HG02623 (cell line): ENCODE measurements around the gene ODR4.
"Not testable (repeated sequence)": the region's sequence is repeated elsewhere in the genome, so short reads cannot be mapped to it uniquely, and the experiment has no call there.

Experiments used
- ATAC-seq: cut with Tn5 transposase; IDR thresholded peaks from one replicate; pipeline ENCODE4 v1.9.1; 2021; ENCODE audit warnings: moderate library complexity; ENCODE audit not compliant: unreplicated experiment

Gene ODR4

DNA sequence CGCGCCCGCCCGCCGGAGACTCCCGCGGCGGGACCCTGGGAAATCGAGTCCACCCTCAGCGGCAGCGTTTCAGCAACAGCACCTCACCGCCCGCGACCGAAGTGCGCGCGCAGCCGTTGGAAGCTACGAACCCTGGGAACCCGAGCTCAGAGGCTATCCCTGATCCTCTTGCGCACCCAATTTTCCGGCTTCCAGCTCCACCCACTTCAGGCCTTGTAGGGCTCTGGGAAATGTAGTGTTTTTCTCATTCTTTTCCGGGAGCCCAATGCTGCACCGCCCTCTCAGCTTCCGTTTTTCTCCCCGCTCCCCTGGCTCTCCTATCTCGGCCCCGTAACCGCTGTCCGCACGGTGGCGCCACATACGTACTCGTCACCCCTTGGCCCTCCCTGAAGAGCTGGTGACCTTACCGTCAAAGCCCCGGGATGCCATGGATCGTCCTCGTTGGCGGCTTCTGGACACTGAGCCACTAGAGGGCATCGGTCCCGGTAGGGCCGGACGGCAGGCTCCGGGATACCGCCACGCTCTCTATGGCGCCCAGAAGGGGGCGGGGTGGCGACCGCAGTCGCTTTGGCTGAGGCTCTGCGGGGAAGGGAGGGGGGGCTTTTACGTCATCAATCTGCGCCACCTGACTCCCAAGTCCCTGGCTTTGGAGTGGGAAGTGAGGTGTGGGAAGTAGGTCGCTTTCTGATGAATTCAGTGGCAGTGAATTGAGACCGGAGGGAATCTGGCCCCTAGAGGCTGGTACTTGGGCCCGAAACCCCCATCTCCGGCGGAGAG is at the start of gene ODR4, which contains the start of gene TPR:
Gene ODR4, plus strand, starts transcription at position 687 of the 777 bp plus-strand sequence. CDS start 3,948 bp downstream, outside the sequence.
Gene TPR, minus strand, starts transcription at position 102 of the 777 bp plus-strand sequence. CDS start 225 bp downstream, outside the sequence.
- ATAC-seq = peak; percentile 87

DNA sequence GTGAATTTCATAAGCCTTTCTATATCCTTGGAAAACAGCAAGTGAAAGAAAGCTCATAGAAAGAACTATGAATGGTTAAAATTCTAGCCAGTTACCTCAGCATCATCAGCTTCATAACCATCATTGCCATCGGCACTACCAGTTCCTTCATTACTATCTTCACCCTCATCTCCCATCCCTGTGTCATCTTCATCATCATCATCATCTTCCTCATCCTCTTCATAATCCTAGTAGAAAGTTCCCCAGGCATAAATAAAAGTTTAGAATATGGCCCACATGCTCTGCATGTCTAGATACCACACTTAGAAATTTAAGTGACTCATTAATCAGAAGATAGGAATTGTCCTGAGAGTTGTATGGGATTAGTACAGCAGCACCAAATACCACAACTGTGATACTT is 49.6 kb upstream of the ODR4 start:
- no peak for ATAC-seq

DNA sequence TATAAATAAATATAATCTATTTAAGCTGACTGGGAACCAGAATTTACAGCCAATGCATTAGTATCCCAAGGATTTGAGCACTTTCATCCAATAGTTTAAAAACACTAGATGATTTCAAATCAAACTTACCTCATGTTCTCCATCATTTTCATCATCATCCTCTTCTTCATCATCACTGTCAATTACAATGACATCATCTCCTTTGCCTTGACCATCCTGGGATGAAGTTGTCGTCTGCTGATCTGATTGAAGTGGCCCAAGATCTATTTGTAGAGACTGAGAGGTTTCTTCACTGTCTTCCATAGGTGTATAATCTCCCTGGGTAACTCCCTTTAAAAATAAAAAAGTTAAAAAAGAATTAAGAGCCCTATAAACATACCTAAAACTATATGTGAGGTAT is 48.3 kb upstream of the ODR4 start:
- ATAC-seq = no peak

DNA sequence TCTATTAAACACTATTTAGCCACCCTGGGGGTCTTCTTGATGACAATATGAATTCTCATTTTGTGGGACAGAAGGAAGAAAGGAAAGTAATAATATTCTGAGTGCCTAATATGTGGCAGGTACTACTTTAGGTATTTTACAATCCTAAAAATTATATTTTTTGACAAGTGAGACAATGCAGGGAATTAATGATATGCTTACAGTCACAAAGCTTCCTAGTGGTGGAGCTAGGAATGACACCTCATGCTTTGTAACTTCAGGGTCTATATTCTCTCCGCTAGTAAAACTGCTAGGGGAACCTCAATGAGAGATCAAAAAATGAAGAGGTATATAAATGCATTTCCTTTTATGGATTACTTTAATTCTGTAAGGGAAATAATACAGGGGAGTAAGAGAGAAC is 44.9 kb upstream of the ODR4 start:
- no peak for ATAC-seq

DNA sequence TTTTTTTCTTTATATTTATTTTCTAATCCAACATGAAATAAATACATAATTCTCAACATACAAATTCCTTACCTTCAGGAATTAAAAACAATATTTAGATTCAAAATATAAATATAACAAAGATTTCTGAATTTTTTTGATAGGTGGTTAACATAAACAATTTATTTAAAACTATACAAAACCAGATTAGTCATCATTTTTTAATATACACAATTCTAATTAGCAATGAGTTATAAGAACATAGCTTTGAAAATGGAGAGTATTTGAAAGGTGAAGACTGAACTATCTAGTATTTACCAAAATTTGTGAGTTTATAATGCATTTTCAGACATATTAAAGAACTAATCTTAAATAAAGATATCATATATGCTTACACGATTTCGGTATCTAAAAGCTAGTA is 38.1 kb upstream of the ODR4 start:
- no peak for ATAC-seq

DNA sequence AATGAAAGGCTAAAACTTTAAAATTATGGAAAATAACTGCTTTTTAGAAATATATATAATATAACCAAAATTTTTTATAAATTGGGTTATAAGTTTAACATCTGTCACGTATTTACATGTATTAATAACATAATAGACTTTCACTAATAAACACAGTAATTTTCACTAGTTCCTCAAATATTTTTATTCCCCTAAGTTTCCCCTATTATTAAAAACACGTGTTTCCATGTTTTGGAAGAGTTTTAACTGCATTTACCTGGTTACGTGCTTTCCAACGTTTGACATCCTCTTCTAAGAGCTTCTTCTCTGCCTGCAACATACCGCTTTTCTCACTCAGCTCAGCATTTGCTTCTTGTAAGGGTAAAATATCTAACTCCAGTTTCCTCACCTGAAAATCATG is 34.9 kb upstream of the ODR4 start:
- no peak for ATAC-seq

DNA sequence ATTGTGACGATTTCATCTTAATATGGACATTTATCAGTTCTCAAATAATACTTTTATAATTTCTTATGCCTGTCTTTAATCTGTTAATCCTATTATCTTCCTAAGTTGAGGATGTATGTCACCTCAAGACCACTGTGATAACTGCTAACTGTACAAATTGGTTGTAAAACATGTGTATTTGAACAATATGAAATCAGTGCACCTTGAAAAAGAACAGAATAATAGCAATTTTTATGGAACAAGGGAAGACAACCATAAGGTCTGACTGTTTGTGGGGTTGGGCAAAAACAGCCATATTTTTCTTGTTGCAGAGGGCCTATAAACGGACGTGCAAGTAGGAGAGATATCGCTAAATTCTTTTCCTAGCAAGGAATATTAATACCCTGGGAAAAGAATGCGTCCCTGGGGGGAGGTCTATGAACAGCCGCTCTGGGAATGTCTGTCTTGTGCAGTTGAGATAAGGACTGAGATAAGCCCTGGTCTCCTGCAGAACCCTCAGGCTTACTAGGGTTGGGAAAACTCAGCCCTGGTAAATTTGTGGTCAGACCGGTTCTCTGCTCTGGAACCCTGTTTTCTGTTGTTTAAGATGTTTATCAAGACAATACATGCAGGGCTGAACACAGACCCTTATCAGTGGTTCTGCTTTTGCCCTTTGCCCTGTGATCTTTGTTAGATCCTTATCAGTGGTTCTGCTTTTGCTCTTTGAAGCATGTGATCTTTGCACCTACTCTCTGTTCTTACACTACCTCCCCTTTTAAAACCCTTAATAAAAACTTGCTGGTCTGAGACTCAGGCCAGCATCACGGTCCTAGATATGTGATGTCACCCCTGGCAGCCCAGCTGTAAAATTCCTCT is 27.6 kb upstream of the ODR4 start:
- ATAC-seq = not testable (repeated sequence)

DNA sequence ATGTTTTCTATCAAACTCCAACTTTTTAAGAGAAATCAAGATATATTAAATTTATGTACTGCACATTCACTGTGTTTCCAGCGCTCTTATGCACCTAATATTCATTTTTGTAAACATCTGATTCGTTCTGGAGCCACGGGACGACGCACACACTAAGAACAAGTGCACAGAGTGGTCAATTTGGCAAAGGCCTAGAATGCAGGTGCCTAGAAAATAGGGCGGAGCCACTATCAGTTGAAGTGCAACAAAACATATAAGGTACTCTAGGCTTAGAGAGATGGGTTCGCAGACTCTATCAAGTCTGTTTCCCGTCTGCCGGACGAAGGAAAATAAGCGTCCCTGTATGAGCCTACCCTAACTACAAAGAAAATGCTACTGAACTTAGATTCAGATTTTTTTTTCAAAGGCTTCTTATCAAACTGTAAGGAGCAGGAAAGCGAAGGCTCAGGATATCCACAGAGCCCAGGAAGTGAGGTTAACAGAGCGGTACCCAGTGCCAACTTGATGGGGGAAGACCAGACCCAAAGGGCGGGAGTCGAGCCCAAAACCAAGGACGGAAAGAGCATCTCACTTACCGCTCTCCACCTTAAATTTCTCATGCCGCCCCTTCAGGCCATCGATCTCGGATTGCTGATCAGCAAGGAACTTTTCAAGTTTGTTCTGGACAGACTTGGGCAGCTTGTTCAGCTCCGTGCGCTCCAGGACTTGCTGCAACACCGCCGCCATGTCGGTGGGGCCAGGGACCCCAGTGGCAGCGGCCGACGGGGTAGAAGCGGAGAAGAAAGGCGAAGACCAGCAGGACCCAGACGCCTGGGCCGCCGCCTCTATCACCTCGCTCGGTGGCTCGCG is 1.1 kb upstream of the ODR4 start:
- peak; percentile 22 for ATAC-seq

DNA sequence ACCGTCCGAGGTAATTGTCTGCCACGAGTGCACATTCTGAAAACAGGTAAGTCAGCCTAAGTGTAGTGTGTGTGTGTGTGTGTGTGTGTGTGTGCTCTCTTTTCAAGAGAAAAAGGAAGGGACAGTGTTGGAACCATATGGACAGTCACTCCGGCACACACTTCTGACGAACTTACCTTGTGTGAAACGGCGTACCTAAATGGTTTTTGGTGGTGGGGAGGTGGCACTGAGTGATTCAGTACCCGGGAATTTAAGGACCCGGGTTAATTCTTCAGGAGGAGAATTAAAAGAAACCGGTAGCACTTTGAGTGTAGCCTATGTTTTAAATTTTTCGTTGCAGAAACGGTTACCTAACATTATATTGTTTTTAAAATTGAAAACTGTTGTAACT is 286 bp downstream of the ODR4 start:
- ATAC-seq = no peak

DNA sequence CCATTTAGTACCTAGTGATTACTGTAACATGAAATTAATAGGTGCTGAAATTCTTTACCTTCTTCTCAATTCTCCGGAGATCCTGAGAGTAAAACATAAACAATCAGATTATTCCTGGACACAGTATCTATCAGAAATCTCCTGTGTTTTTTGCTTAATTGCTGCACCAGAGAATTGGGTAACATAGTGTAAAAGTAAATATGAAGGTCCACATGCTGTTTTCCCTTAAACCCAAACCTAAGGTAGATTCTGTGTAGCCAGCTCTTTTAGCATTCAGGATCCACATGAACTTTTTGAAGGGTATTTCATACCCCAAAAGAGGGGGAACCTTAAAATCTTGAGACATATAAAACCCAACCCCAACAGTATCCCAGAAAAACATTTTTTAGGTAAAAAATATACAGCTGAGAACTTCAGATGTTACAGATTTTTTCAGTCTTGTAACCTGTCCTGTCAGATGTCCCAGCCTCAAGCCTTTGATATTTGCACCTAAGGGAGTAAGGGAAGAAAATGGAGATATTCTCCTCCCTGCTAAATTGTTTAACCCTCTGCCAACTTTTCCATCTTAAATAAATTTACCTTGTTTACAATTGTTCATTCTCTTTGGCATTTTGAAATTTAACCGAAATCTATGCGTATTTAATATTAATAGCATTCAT is 11.2 kb downstream of the ODR4 start:
- ATAC-seq = no peak

DNA sequence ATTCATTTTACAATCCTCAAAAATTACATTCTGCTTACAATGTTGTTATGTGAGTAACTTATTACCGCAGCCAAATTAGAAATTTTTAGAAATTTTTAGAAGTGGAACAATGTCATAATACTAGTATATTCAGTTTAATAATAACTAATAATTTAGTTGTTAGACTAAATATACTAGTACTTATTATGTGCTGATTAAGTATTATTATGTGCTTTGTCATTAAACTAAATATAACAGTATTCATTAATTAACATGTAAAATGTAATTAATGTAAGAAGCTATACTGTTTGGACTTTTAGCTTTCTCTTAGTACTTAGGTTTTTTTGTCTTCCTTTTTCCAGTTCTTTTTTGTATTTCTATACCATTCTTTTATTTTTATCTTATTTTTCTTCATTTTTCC is 15.3 kb downstream of the ODR4 start:
- ATAC-seq = no peak

DNA sequence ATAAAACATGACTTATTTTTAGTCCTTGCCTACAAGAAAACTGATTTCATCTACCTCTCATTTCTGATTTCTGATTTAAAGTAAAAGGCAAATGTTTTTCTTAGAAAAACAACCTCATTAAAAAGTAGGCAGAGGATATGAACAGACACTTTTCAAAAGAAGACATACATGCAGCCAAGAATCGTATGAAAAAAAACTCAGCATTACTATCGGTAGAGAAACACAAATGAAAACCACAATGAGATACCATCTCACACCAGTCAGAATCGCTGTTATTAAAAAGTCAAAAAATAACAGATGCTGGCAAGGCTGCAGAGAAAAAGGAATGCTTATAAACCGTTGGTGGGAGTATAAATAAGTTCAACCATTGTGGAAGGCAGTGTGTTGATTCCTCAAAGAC is 16.2 kb downstream of the ODR4 start:
- ATAC-seq = no peak

DNA sequence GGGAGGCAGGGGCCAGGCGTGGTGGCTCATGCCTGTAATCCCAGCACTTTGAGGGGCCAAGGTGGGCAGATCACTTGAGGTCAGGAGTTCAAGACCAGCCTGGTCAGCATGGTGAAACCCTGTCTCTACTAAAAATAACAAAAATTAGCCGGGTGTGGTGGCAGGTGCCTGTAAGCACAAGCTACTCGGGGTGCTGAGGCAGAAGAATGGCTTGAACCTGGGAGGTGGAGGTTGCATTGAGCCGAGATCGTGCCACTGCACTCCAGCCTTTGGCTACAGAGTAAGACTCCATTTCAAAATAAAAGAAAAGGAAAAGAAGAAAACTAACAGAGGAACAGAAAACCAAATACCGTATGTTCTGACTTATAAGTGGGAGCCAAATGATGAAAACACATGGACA is 17.1 kb downstream of the ODR4 start:
- not testable (repeated sequence) for ATAC-seq

DNA sequence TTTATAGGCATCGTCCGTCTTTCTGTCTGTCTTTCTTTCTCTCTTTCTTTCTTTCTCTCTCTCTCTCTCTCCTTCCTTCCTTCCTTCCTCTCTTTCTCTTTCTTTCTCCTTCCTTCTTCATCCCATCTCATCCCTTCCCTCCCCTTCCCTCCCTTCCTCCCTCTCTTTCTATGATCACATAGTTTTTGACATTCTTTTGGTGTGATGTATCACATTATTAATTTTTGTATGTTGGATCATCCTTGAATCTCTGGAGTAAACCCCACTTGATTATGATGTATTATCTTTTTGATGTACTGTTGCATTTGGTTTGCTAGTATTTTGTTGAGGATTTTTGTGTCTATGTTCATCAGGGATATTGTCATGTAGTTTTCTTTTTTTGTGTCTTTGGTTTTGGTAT is 25.8 kb downstream of the ODR4 start:
- ATAC-seq = not testable (repeated sequence)

DNA sequence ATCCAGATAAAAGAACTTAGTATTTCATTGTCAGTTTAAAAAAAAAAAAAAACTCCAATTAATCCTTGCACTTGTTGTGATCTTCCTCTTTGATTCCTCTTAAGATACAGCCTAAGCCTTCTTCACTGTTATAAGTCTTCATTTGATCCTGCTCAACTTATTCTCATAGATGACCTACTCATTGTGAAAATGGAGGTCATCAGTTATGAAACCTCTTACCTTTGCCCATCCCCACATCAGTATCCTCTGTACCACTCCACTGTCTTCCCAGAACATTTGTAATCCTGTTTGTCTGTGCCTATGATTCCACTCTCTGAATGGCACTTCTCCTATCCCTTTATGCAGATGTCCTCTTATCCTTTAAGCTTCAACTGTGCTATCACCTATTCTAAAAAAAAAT is 28.0 kb downstream of the ODR4 start:
- no peak for ATAC-seq

DNA sequence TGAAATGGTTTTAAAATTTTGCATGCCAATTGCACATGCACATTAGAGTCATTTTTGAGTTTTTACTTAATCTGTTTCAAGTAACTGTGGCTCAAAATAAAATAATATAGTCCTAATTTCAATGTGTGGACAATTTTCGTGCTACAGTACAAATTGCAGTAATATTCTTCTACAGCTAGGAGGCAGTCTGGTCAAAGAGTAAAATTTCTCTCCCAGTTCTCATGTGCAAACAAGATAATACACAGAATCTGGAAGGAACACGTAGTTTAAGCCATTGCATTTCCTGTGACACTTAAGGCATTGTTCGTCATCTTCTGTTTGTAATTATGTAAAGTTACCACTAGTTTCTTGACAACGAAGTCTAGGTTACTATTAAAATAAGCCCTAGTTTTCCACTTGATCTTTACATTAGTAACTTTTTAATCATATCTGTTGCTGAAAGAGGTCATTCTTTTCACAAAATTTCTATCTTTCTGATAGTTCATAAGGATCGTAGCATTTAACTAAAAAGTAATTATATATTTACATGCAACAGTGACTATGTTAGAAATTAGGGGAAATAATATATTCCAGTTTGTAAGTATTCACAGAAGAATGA is 28.9 kb downstream of the ODR4 start:
- no peak for ATAC-seq

DNA sequence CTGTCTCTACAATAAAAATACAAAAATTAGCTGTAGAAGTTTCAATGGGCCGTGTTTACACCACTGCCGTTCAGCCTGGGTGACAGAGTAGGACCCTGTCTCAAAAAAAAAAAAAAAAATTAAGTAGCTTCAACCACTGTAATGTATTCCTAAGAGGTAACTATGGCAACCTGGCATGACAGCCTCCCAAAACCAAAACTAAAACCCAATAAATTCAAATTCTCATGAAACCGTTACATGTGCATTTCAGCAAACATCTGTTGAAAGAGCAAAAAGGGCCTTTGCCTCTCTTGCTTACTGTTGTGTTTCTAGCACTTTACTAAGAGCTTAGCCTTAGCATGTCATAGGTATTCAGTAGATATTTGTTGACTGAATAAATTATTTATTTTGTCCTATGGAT is 33.5 kb downstream of the ODR4 start:
- ATAC-seq = peak; percentile 71

DNA sequence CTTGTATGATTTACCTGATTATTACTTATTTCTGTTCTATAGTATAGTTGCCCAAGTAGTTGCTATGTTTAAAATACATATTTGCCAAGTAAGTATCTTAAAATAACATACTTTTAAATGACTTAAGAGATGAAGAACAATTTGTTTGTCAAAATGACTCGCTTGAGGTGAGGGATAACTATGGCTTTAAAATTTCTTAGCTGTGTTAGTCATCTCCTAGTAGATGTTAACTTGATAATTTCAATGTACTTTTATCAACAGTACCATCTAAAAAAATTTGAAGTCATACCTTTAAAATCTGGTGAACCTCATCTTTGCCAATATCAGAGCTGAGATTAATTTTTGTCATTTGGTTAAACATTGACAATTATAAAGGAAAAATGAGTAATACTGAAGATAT is 37.7 kb downstream of the ODR4 start:
- ATAC-seq = no peak

DNA sequence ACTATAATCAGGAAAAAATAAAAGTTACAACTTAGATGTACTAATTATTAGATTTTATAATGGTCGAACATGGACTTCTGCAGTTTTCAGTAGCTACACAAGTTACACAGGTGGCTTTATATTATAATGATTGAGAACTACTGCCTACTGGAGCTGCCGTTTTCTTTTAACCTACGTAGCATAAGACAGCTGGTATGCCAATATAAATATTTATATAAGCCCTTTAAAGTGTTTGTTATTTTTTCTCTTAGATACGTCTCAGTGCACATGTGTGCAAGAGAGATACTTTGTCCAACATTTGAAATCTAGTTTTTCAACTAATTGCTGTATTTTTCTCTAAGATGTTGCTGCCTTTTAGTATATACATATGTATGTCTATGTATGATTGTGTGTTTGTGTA is 42.9 kb downstream of the ODR4 start:
- no peak for ATAC-seq

DNA sequence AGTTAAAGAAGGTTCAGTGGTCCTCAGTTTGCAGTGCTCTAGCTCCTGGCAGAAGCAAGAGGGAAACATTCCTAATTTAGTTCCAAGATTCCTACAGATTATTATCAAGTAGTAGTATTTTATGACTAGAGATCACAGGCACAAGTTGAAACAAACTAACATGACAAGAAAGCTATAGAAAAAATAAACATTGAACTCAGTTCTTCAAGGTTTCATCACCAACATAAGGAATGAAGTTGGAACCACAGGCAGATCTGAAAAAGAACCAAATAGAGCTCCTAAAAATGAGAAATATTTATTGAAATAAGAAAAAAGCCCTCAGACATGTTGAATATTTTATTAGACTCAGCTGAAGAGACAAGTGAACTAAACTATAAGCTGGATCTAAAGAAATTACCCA is 44.7 kb downstream of the ODR4 start:
- ATAC-seq = no peak
